Omental fat pad (tissue), 4 donors: ENCODE results near the gene ATXN7L2. TPM values are rescaled to one million over a fixed set of nuclear protein-coding genes. Genes with fewer than 3 reads are reported as not detected.
A peak's percentile ranks its signal among the peaks of the same experiment; 100 is the strongest.

Experiments
- ATAC-seq: fragments of 150-250 bp; one replicate; pipeline ENCODE4 v1.9.1; 2016; ENCODE audit warnings: mild to moderate bottlenecking, moderate library complexity; ENCODE audit not compliant: low FRiP score
- DNase-seq: peaks from one replicate; pipeline ENCODE4 v3.0.0-alpha.2; 2019; ENCODE audit warnings: low spot score
- CTCF ChIP-seq, 3 donors: fragments of 450-650 bp; IDR thresholded peaks; one replicate each; pipeline ENCODE4 v1.5.1; 2016 to 2017; ENCODE audit warnings: antibody characterized with exemption in 3 of 3, mild to moderate bottlenecking in 3 of 3, moderate library complexity in 2 of 3
- total RNA-seq, 4 donors: library from RNA; depleted of rRNA; stranded (reverse); fragments of >200 nt; gene quantifications; one replicate each; pipeline ENCODE4 v1.1.0, GENCODE V29; 2016

Gene ATXN7L2
- total RNA-seq, 4 donors from 2014 or later = 3.5 to 5.3 (median 4.7) TPM

GRCh38 chr1:109490029-109490933, 6.6 kb downstream of the ATXN7L2 start:
- peak; percentile 68 for DNase-seq
- peak; percentile 56 for ATAC-seq

GRCh38 chr1:109490934-109491302, 7.2 kb downstream of the ATXN7L2 start:
- no peak for ATAC-seq
- no peak for DNase-seq

More at GRCh38 chr1:109490029-109490933, 6.6 kb downstream of the ATXN7L2 start:
- TF ChIP-seq CTCF (IDR thresholded peaks at IDR 0.05) = no peak

GRCh38 chr1:109491372-109491771, 7.7 kb downstream of the ATXN7L2 start:
- no peak for DNase-seq
- ATAC-seq = no peak
- no peak for TF ChIP-seq CTCF (IDR thresholded peaks at IDR 0.05)

More at GRCh38 chr1:109490934-109491302, 7.2 kb downstream of the ATXN7L2 start:
- no peak for TF ChIP-seq CTCF (IDR thresholded peaks at IDR 0.05)

- no peak for DNase-seq
- ATAC-seq = no peak
- TF ChIP-seq CTCF (IDR thresholded peaks at IDR 0.05) = no peak
These were observed 9.1 kb downstream of the ATXN7L2 start for GRCh38 chr1:109492779-109493178.

- no peak for ATAC-seq
- DNase-seq = no peak
- no peak for TF ChIP-seq CTCF (IDR thresholded peaks at IDR 0.05)
These were observed 9.5 kb downstream of the ATXN7L2 start for GRCh38 chr1:109493227-109493626.

- peak; percentile 56 for DNase-seq
- ATAC-seq = peak; percentile 91
- TF ChIP-seq CTCF (IDR thresholded peaks at IDR 0.05) = peak in 2 of 3 donors; percentile 78 to 92
These were observed 10.3 kb downstream of the ATXN7L2 start, which contains the start of gene CYB561D1 for GRCh38 chr1:109493805-109494539. Gene CYB561D1 (plus strand): TSS chr1:109494094. CDS start chr1:109494140, 46 bp downstream.
